ENCODE measurements around the gene PGM3. TPM values are rescaled to one million over a fixed set of nuclear protein-coding genes. Genes with fewer than 3 reads are reported as not detected.
A peak's percentile ranks its signal among the peaks of the same experiment; 100 is the strongest.

PGM3 gene
- total RNA-seq, 1 experiment from 2014 or later, result 33.8 TPM

GRCh38 chr6:83215131-83216047 lies 22.3 kb upstream of the PGM3 start:
- ChIA-PET POLR2A (ENCODE audit: unreplicated experiment) (interaction anchor here (0.6 kb wide), 1 partner anchor 220 kb away, joined by 3 read pairs; no protein-coding TSS in a partner anchor), CTCF (interaction anchor here (0.6 to 0.9 kb wide), 2 partner anchors 148 to 993 kb away, joined by 4 to 5 read pairs; partner anchors contain the start of gene DOP1A)
- no peak for DNase-seq
- Histone ChIP-seq H3K4me3 (no peak overlapping the region), H3K9me3 (ENCODE audit: insufficient read depth, low read depth) (no peaks in the 10 kb centered on the region), H3K4me2 (no peak overlapping the region), H4K20me1 (ENCODE audit: insufficient read depth) (no peaks in the 10 kb centered on the region), H3K36me3 (ENCODE audit: low read depth) (no peaks in the 10 kb centered on the region), H3K27ac (no peak overlapping the region), H3F3A (ENCODE audit: insufficient read depth, low read depth) (peaks cover 5% of the 10 kb centered on the region; the same call in 1 of the 2 replicates), H3K27me3 (ENCODE audit: insufficient read depth, low read depth) (no peaks in the 10 kb centered on the region), H3K9me2 (ENCODE audit: insufficient read depth) (no peaks in the 10 kb centered on the region), H3K4me1 (replicated peaks; ENCODE audit: insufficient read depth) (no peaks in the 10 kb centered on the region), H3K79me2 (ENCODE audit: low read depth) (no peaks in the 10 kb centered on the region), H2AFZ (no peak overlapping the region)
- TF ChIP-seq, protein P1, sequence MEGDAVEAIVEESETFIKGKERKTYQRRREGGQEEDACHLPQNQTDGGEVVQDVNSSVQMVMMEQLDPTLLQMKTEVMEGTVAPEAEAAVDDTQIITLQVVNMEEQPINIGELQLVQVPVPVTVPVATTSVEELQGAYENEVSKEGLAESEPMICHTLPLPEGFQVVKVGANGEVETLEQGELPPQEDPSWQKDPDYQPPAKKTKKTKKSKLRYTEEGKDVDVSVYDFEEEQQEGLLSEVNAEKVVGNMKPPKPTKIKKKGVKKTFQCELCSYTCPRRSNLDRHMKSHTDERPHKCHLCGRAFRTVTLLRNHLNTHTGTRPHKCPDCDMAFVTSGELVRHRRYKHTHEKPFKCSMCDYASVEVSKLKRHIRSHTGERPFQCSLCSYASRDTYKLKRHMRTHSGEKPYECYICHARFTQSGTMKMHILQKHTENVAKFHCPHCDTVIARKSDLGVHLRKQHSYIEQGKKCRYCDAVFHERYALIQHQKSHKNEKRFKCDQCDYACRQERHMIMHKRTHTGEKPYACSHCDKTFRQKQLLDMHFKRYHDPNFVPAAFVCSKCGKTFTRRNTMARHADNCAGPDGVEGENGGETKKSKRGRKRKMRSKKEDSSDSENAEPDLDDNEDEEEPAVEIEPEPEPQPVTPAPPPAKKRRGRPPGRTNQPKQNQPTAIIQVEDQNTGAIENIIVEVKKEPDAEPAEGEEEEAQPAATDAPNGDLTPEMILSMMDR (conservative IDR thresholded peaks at IDR 0.05), result peak; percentile 63
- TF ChIP-seq EZH2 (IDR thresholded peaks at IDR 0.05; ENCODE audit: low read depth), result no peak
- BruUV-seq (replicated peaks), result no TSS peak
- intact Hi-C loops (cut with micrococcal nuclease; ENCODE audit: unreplicated experiment), result loop anchor here (1.0 kb wide), 1 partner anchor 148 kb away; the partner anchor contains the start of gene DOP1A

GRCh38 chr6:83202031-83202430 lies 9.0 kb upstream of the PGM3 start:
- Histone ChIP-seq H3K27me3 (ENCODE audit: insufficient read depth, low read depth) (no peaks in the 10 kb centered on the region), H3K79me2 (ENCODE audit: low read depth) (no peaks in the 10 kb centered on the region), H3K4me1 (replicated peaks; ENCODE audit: insufficient read depth) (no peaks in the 10 kb centered on the region), H4K20me1 (ENCODE audit: insufficient read depth) (no peaks in the 10 kb centered on the region), H3K9me2 (ENCODE audit: insufficient read depth) (no peaks in the 10 kb centered on the region), H3K4me2 (no peak overlapping the region), H3F3A (ENCODE audit: insufficient read depth, low read depth) (no peaks in the 10 kb centered on the region), H3K27ac (no peak overlapping the region), H3K36me3 (ENCODE audit: low read depth) (no peaks in the 10 kb centered on the region), H3K4me3 (no peak overlapping the region), H2AFZ (no peak overlapping the region), H3K9me3 (ENCODE audit: insufficient read depth, low read depth) (no peaks in the 10 kb centered on the region)
- POLR2A ChIA-PET (ENCODE audit: unreplicated experiment), result no interaction called here
- DNase-seq, result no peak
- BruUV-seq (replicated peaks), result no TSS peak
- CTCF ChIA-PET, result no interaction called here
- intact Hi-C loops (cut with micrococcal nuclease; ENCODE audit: unreplicated experiment), result no loop called here
- TF ChIP-seq, protein P1 (conservative IDR thresholded peaks at IDR 0.05), result no peak
- no peak for TF ChIP-seq EZH2 (IDR thresholded peaks at IDR 0.05; ENCODE audit: low read depth)

DNA sequence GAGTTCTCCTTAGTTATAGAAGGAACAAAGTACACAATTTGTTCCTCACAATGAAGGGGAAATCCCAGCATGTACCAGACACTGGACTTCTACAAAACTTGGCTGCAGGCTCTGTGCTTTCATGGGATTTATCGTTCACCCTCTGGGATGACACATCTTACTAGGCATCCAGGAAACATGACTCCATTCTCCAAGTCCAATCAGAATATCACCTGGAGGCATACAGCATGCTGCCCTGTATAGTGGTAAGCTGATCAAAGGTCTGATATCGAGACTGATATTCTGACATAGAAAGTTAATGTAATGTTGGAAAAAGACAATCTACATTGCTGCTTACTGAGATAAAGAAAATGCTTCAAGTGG lies 6.8 kb upstream of the PGM3 start:
- Histone ChIP-seq H3K9me3 (ENCODE audit: insufficient read depth, low read depth) (no peaks in the 10 kb centered on the region), H3K4me3 (no peak overlapping the region), H3K4me2 (no peak overlapping the region), H2AFZ (no peak overlapping the region), H3K27ac (no peak overlapping the region), H3K9me2 (ENCODE audit: insufficient read depth) (no peaks in the 10 kb centered on the region), H3K79me2 (ENCODE audit: low read depth) (no peaks in the 10 kb centered on the region), H3K4me1 (replicated peaks; ENCODE audit: insufficient read depth) (no peaks in the 10 kb centered on the region), H3K36me3 (ENCODE audit: low read depth) (no peaks in the 10 kb centered on the region), H3F3A (ENCODE audit: insufficient read depth, low read depth) (no peaks in the 10 kb centered on the region), H3K27me3 (ENCODE audit: insufficient read depth, low read depth) (no peaks in the 10 kb centered on the region), H4K20me1 (ENCODE audit: insufficient read depth) (no peaks in the 10 kb centered on the region)
- ChIA-PET CTCF (interaction anchor here (0.7 kb wide), 1 partner anchor 8 kb away, joined by 3 read pairs; no protein-coding TSS in a partner anchor), POLR2A (ENCODE audit: unreplicated experiment) (interaction anchor here (0.6 kb wide), 1 partner anchor 414 kb away, joined by 12 read pairs; no protein-coding TSS in a partner anchor)
- DNase-seq, result peak; percentile 24 to 58
- TF ChIP-seq EZH2 (IDR thresholded peaks at IDR 0.05; ENCODE audit: low read depth), result no peak
- TF ChIP-seq, protein P1 (conservative IDR thresholded peaks at IDR 0.05), result no peak
- intact Hi-C loops (cut with micrococcal nuclease; ENCODE audit: unreplicated experiment), result loop anchor here (10.0 kb wide), 1 partner anchor 955 kb away; the partner anchor contains the start of gene IBTK
- BruUV-seq (replicated peaks), result no TSS peak

Measured in PC-9 (cell line).